HG02623 (cell line): ENCODE data around the gene AFAP1L1.

ENCODE experiments used
- ATAC-seq: cut with Tn5 transposase; IDR thresholded peaks from one replicate; pipeline ENCODE4 v1.9.1; 2021; ENCODE audit warnings: moderate library complexity; ENCODE audit not compliant: unreplicated experiment

Gene AFAP1L1

GRCh38 chr5:149271716-149272563 is at the start of gene AFAP1L1:
Gene AFAP1L1, plus strand, starts transcription at chr5:149271859. Its CDS starts 110 bp downstream, at chr5:149271969.
- no peak for ATAC-seq

GRCh38 chr5:149223081-149223848 is 48.4 kb upstream of the AFAP1L1 start:
- ATAC-seq, result no peak

GRCh38 chr5:149224282-149224681 is 47.4 kb upstream of the AFAP1L1 start:
- no peak for ATAC-seq

- ATAC-seq, result no peak
These were observed 44.4 kb upstream of the AFAP1L1 start for GRCh38 chr5:149227168-149227826.

GRCh38 chr5:149228618-149229297 is 42.9 kb upstream of the AFAP1L1 start:
- ATAC-seq, result no peak

DNA sequence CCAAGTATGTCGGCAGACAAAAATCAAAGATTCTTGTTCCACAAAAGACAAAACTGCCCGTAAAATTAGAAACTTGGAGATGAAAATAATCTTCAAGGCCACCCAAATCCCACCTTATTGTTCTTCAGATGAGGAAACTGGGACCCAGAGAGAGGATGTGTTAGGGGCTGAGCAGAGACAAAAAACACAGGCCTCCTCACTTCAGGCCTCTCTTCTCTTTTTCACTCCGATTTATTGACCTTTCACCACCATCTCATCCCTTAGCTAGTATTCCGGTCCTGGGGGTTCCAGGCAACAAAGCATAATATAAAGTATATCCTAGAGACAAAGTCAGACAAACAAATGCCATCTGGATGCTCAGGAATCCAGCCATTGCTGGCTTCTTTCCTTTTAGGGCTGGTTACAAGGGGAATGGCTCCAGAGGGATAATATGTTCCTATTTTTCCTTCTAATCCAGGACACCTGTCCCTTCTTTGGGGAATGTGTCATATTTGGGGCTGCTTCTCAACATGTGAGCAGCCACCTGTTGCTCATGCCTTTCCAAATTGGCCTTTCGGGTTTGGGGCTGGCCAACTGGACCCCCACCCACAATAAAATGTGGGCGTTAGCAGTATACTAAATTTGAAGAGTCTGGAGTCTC is 42.2 kb upstream of the AFAP1L1 start:
- ATAC-seq, result no peak

DNA sequence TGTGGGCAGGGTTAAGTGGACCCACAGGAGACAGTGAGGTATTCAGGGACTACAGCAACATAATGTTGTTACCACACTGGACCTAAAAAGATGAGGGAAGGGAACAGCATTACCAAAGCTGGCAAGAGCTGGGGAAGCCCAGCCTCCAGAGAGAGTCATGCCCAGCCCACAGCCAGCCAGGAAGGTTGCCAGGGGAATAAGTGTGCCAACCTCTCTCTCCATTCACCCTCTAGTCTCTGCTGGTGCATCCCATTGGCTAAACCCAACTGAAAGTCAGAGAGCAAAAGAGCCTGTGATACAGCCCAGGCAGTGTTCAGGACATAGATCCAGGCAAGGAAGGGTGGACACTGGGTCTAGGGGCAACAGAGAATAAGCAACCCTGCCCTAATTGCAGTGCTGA is 35.8 kb upstream of the AFAP1L1 start:
- no peak for ATAC-seq

DNA sequence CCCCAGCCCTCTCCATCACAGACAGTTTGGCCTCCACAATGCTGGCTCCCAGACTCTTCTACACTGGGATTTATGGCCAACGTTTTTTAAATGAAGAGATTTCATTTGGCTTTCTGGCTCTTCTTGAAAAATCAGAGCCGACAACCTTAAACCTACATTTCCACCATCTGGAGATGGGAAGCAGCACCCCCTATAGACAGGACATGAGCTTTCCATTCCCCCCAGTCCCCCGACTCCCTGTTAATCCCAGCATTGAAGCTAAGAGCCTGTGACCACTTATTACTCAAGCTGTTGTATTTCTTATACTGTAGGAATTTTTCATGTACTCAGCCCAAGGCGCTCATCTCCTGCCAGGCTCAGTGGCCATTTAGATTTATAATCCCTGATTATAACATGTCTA is 34.0 kb upstream of the AFAP1L1 start:
- ATAC-seq, result no peak

GRCh38 chr5:149238540-149238939 is 33.1 kb upstream of the AFAP1L1 start:
- ATAC-seq, result no peak

DNA sequence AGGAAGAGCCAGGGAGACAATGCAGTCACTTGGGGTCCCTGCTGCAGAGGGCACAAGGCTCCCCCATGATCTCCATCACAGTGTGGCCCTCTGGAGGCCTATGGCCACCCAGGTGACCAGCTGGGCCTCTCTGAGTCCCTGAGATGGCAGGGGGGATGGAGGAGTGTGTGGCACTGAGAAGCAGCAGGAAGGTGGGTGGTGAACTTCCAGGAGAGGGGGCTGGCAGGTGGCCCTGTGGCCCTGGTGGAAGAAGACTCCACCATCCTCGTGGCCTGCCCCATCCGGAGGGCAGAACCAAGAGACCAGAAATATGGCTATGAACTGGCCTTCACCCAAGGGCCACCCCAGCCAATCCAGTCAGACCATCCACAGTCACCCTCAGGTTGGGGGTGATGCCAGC is 31.7 kb upstream of the AFAP1L1 start:
- no peak for ATAC-seq

DNA sequence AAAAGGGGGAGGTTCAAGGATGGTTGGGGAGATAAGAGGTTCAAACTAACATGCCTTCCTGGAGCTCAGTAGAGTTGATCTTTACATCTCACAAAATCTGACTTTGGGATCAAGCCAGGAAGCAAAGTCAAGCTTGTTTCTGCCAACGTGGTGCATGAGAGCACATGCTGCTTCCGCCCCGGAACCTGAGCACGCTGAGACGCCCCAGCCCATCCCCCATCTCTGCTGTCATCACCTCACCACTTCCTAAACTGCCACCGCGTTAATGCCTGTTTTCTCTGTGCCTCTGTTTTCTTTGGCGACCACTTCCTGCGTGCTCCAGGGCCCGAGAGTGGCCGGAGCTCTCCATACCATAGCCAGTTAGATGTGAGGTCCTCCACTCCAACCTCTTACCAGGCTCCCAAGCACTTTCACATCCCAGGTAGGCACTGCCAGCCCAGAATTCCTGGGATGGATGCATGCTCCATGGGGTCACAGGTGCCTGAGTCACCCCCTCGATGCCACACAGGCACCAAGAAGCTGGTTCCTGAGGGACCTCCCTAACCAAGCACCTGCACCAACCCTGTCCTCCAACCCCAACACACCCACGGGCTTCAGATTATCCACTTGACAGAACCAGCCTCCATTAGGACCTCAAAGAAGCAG is 31.2 kb upstream of the AFAP1L1 start:
- no peak for ATAC-seq

DNA sequence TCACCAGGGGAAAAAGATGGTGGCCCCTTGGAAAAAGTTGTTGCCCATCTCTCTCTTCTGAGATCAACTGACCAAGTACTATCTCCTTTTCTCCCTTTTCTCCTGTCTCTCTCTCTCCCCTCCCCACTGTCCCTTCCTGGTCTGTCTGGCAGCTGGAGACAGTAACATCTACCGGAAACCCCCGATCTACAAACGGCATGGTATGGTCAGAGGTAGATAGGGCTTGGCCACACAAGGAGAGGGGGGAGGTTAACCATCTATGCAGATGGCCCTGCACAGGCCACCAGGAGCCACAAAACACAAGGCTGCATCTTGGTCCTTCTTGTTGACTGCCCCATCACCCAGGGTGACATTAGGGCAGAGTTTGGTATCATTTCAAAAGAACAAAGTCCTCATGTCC is 29.3 kb upstream of the AFAP1L1 start:
- no peak for ATAC-seq

DNA sequence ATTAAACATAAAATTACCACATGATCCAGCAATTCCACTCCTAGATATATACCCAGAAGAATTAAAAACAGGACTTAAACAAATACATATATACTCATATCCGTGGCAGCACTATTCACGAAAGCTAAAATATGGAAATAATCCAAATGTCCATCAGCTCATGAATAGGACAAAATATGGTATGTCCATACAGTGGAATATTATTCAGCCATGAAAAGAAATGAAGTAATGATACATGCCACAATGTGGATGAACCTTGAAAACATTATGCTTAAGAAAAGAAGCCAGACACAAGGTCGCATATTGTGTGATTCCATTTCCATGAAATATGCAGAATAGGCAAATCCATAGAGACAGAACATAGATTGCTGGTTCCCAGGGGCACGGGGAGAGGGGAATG is 24.8 kb upstream of the AFAP1L1 start:
- ATAC-seq, result no peak

GRCh38 chr5:149247726-149248125 is 23.9 kb upstream of the AFAP1L1 start:
- no peak for ATAC-seq

GRCh38 chr5:149251546-149251945 is 20.1 kb upstream of the AFAP1L1 start:
- no peak for ATAC-seq

DNA sequence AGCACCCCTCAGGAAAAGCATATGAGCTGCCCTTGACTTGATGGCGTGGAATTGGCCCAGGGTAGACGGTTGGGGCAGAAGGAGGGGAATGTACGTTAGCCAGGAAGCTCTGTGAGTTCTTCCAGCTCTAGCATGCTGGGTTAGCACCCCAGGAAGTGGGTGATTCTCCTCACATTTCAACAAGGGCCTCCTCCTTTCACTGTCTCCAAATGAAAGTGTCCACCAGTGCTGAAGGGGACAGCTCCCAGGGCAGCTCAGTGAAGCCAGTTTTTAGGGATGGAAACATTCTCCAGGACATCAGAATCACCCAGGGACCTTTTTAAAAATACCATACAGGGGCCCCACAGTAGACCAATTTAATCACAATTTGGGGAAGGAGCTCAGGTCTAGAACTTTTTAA is 17.2 kb upstream of the AFAP1L1 start:
- ATAC-seq, result no peak

DNA sequence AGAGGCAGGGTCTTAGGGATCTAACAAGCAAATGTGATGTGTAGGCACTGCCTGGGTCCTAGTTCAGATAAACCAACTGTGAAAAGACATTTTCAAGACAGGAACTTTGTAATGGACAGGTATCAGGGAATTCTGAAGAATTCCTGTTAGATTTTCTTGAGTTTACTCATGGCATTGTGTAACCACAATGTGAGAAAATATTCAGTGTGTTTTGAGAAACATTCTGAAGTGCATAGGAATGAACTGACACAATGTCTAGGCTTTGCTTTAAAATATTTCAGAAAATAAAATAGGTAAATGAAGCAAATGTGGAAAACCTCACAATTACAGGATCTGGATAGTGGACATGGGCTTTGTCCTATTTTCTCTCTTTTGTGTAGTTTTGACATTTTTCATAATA is 15.2 kb upstream of the AFAP1L1 start:
- no peak for ATAC-seq

- ATAC-seq, result no peak
These were observed 14.5 kb upstream of the AFAP1L1 start for GRCh38 chr5:149257131-149257530.

DNA sequence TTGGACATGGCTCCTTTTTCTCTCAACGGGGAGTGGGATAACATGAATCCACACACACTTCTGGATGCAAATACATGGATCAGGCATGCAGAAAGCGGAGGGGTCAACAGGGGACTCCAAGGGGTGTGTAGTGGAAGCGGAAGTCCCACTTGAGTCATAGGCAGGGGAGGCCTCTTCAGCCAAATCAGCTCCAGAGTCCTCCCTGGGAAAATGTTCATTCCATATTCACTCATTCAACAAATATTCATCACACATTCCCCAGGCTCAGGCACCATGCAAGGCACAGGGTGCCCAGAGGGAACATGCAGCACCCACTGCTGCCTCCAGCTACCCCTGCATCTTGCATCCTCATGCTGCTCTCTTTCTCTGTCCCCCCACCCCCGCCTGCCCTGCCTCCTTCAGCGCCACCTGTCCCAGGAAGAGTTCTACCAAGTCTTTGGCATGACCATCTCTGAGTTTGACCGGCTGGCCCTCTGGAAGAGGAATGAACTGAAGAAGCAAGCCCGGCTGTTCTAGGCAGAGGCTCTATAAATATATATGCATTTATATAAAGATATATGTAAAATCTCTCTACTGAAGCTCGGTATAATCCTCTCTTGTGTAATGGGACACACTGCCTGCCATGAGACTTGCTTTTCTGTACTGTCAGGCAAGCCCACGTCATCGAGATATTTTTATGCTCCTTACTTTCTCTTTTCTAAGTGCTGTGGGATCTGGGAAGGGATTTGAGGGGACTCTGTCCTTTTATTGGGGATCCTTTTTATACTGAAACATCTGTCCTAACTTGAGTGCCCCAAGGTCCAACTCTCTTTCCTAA is 13.6 kb upstream of the AFAP1L1 start:
- ATAC-seq, result no peak
